AG04450 (cell line): ENCODE measurements around the gene NPTX2. TPM values are rescaled to one million over a fixed set of nuclear protein-coding genes. Genes with fewer than 3 reads are reported as not detected.

Experiments used
- CTCF ChIA-PET: fragments of 300-600, 350-600 bp; formaldehyde crosslinking; extraction: SDS; loops from one replicate; lab custom pipeline; 2022; ENCODE audit warnings: antibody characterized with exemption, inconsistent platforms; lab: Charles Lee
- POLR2A ChIA-PET: fragments of 350-600 bp; formaldehyde crosslinking; extraction: SDS; loops from one replicate; lab custom pipeline; 2021; ENCODE audit warnings: antibody characterized with exemption, inconsistent platforms; lab: Yijun Ruan, JAX
- DNase-seq: peaks from one replicate; pipeline ENCODE4 v3.0.0-alpha.2; 2011; ENCODE audit warnings: low read depth, low spot score
- H3K27ac ChIP-seq: one replicate; pipeline ENCODE4 v1.5.1; 2012; ENCODE audit warnings: low read depth, low read length, control low read depth
- H3K27me3 ChIP-seq: one replicate; pipeline ENCODE4 v1.6.0; 2012; ENCODE audit warnings: low read length; ENCODE audit not compliant: control insufficient read depth, insufficient read depth
- H3K4me3 ChIP-seq: 2 replicates; pipeline ENCODE4 v1.5.1; 2011; ENCODE audit warnings: mild to moderate bottlenecking, low read depth, low read length, control low read depth
- H3K9me3 ChIP-seq: 2 replicates; pipeline ENCODE4 v1.5.1; 2012; ENCODE audit warnings: low read length; ENCODE audit not compliant: control insufficient read depth, insufficient read depth
- polyA plus RNA-seq: library from polyadenylated mRNA; depleted of rRNA; stranded (reverse); fragments of >200 nt; gene quantifications from 2 replicates; pipeline ENCODE4 v1.2.3, GENCODE V29; 2011
- TF ChIP-seq, protein P1 (sequence below): IDR thresholded peaks from 2 replicates; pipeline ENCODE4 v1.5.1; 2011; ENCODE audit warnings: low read depth, low read length, control low read depth, inconsistent platforms

The NPTX2 gene
- polyA plus RNA-seq, 1 experiment, result 0.02 TPM

DNA sequence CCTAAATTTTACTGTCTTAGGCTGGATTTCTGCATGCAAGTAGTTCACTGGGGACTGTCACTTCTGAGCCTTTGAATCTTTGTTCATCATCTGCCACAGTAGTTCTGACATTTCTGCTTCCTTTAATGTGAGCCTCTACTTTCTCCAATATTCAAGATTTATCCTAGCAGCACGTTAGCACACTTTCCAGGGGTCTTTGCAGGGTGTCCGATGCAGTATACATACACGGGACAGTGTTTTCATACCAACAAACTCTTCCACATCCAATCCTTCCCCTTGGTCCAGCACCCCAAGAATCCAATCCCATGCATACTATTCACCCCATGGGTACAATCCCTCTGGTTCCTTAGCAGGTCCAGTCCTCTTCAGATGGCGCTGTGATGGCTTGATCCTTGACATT, 22.7 kb upstream of the NPTX2 start:
- Histone ChIP-seq H3K4me3 (no peak overlapping the region), H3K27ac (no peak overlapping the region), H3K9me3 (peaks cover 29% of the 10 kb centered on the region), H3K27me3 (no peaks in the 10 kb centered on the region)
- DNase-seq, result no peak
- ChIA-PET POLR2A (no interaction called here), CTCF (no interaction called here)
- TF ChIP-seq, protein P1, sequence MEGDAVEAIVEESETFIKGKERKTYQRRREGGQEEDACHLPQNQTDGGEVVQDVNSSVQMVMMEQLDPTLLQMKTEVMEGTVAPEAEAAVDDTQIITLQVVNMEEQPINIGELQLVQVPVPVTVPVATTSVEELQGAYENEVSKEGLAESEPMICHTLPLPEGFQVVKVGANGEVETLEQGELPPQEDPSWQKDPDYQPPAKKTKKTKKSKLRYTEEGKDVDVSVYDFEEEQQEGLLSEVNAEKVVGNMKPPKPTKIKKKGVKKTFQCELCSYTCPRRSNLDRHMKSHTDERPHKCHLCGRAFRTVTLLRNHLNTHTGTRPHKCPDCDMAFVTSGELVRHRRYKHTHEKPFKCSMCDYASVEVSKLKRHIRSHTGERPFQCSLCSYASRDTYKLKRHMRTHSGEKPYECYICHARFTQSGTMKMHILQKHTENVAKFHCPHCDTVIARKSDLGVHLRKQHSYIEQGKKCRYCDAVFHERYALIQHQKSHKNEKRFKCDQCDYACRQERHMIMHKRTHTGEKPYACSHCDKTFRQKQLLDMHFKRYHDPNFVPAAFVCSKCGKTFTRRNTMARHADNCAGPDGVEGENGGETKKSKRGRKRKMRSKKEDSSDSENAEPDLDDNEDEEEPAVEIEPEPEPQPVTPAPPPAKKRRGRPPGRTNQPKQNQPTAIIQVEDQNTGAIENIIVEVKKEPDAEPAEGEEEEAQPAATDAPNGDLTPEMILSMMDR, result no peak

DNA sequence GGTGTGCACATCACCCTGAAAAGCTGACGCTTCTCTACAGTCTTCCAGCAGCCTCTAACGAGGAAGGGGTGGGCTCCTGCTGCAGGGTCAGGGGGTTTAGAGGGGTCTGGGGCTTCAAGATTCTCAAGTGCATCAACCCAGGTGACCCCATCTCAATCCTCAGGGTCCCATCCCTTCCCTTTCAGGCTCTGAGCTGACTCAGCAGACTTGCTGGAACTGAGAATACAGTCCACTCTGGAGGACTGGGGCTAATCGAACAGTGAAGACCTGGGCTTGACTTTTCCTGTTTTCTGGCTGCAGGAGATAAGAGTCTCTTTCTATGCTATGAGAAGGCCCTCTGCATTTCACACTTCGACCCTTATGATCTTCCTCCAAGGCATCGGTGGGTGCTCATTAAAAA, 22.3 kb upstream of the NPTX2 start:
- H3K27ac ChIP-seq, result no peak overlapping the region
- H3K9me3 ChIP-seq, result peaks cover 31% of the 10 kb centered on the region
- DNase-seq, result no peak
- no peak overlapping the region for H3K4me3 ChIP-seq
- H3K27me3 ChIP-seq, result no peaks in the 10 kb centered on the region
- CTCF ChIA-PET, result no interaction called here
- TF ChIP-seq, protein P1, result no peak
- POLR2A ChIA-PET, result no interaction called here

DNA sequence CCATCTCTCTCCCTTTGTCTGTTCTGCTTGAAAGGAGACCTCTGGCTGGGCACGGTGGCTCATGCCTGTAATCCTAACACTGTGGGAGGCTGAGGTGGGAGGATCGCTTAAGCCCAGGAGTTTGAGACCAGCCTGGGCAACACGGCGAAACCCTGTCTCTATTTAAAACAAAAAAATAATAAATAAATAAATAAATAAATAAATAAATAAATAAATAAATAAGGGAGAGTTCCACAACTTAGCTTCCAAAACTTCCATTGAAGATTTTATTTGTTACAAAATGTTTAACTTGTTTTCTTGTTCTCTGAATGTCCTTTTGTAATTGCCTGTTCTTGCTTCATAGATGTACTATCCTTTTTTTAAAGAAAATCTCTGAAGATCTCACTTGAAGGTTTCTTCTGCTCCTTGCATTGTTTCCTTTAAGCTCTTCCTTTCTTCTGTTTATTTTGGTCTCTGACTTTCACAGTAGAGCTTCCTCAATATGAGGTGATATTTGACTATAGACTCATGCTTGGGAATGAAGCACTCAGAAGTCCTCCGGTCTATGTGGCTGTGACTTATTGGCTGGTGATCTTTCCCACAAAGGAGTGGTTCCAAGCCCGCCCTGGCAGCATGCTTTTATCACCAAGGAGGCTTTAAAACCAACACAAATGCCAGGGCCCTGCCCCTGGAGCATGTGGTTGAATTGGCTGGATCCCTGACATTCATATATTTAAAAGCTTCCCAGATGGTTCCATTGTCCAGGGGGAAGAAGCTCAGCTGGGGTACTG, 18.1 kb upstream of the NPTX2 start:
- POLR2A ChIA-PET, result no interaction called here
- Histone ChIP-seq H3K27ac (no peak overlapping the region), H3K27me3 (no peaks in the 10 kb centered on the region), H3K4me3 (no peak overlapping the region), H3K9me3 (peaks cover 23% of the 10 kb centered on the region)
- TF ChIP-seq, protein P1, result no peak
- CTCF ChIA-PET, result no interaction called here
- no peak for DNase-seq

DNA sequence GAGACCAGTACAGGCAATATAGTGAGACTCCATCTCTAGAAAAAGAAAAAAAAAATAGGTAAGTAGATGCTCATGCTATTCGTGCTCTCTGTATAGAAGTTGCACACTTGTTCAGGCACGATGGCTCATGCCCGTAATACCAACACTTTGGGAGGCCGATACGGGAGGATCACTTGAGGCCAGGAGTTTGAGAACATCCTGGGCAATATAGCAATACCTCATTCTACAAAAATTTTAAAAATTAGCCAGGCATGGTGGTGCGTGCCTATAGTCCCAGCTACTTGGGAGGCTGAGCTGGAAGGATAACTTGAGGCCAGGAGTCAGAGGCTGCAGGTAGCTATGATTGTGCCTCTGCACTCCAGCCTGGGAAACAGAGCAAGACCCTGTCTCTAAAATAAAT, 17.2 kb upstream of the NPTX2 start:
- Histone ChIP-seq H3K27me3 (no peaks in the 10 kb centered on the region), H3K4me3 (no peak overlapping the region), H3K9me3 (peaks cover 17% of the 10 kb centered on the region), H3K27ac (no peak overlapping the region)
- no peak for DNase-seq
- TF ChIP-seq, protein P1, result no peak
- POLR2A ChIA-PET, result no interaction called here
- CTCF ChIA-PET, result no interaction called here

DNA sequence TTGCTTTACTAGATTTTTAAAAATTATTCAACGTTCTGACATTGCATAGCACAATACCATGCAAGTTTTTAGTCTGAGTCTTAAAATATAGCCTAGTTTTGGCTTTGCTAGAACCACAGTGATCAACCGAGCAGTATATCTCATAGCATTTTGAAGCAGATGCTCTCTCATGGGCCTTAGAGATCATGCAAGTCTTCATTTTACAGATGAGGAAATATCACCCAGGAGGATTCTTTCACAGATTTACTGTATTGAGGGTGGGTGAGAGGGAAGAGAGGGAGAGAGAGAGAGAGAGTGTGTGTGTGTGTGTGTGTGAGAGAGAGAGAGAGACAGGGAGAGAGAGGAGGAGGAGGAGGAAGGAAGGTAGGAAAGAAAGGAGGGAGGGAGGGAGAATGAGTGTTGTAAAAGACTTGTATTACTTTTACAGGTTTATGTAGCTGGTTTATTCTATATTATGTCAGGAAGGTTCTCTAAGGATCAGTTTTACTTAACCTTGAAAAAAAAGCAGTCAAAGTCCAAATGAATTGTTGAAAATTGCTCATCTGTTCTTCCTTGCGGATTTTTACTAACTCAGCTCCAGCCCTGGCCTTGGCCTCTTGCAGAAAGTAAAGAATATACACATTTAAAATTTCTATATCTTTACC, 14.2 kb upstream of the NPTX2 start:
- Histone ChIP-seq H3K4me3 (no peak overlapping the region), H3K27ac (no peak overlapping the region), H3K27me3 (no peaks in the 10 kb centered on the region), H3K9me3 (peaks cover 6% of the 10 kb centered on the region)
- POLR2A ChIA-PET, result no interaction called here
- TF ChIP-seq, protein P1, result no peak
- no peak for DNase-seq
- CTCF ChIA-PET, result no interaction called here
